HEK293T (cell line): ENCODE measurements around the gene CDH13.

Source experiments
- FOXM1 ChIP-seq: fragments of 450-650 bp; IDR thresholded peaks from 2 replicates; pipeline ENCODE4 v1.6.1; 2017; ENCODE audit warnings: mild to moderate bottlenecking, borderline replicate concordance
- PKNOX1 ChIP-seq: fragments of 450-650 bp; IDR thresholded peaks from 2 replicates; pipeline ENCODE4 v1.6.1; 2016

GRCh38 chr16:82685526-82685925 is 58.8 kb downstream of the CDH13 start:
- TF ChIP-seq FOXM1 (no peak), PKNOX1 (no peak)
